Keratinocyte (primary cell): ENCODE measurements around the gene SLC8A1.

Experiments
- CTCF ChIP-seq, 3 experiments: IDR thresholded peaks in 1 of 3; conservative IDR thresholded peaks in 1 of 3; optimal IDR thresholded peaks in 1 of 3; 2 replicates in 2 of 3; 3 replicates in 1 of 3; pipeline versions ENCODE3 to v1.5.1; 2011; ENCODE audit warnings: low read length in 3 of 3, mild to moderate bottlenecking in 3 of 3, moderate library complexity in 2 of 3, control low read depth in 1 of 3, inconsistent platforms in 1 of 3; ENCODE audit not compliant: insufficient read depth in 2 of 3; ENCODE audit errors: extremely low read depth in 1 of 3
- EZH2 ChIP-seq: IDR thresholded peaks from one replicate; pipeline ENCODE4 v1.6.1; 2012; ENCODE audit warnings: inconsistent platforms, mild to moderate bottlenecking, low read length, moderate library complexity

- TF ChIP-seq EZH2 (no peak), CTCF (optimal IDR thresholded peaks at IDR 0.05 in 1 of 3, IDR thresholded peaks at IDR 0.05 in 1 of 3, conservative IDR thresholded peaks at IDR 0.05 in 1 of 3; ENCODE audit: extremely low read depth in 1 of 3, insufficient read depth in 2 of 3, low read length in 3 of 3) (no peak)
Measured at GRCh38 chr2:40224318-40224717, 227.6 kb downstream of the SLC8A1 start.
